GM20431 (cell line): ENCODE data around the gene NKD2.

ENCODE experiments used
- in situ Hi-C: fragments of 300-500 bp; cut with MseI, MboI; formaldehyde crosslinking; loops from one replicate; pipeline ENCODE4 v1.15.0; 2020; ENCODE audit warnings: low sequenced_read_pairs; ENCODE audit not compliant: unreplicated experiment

Gene NKD2

DNA sequence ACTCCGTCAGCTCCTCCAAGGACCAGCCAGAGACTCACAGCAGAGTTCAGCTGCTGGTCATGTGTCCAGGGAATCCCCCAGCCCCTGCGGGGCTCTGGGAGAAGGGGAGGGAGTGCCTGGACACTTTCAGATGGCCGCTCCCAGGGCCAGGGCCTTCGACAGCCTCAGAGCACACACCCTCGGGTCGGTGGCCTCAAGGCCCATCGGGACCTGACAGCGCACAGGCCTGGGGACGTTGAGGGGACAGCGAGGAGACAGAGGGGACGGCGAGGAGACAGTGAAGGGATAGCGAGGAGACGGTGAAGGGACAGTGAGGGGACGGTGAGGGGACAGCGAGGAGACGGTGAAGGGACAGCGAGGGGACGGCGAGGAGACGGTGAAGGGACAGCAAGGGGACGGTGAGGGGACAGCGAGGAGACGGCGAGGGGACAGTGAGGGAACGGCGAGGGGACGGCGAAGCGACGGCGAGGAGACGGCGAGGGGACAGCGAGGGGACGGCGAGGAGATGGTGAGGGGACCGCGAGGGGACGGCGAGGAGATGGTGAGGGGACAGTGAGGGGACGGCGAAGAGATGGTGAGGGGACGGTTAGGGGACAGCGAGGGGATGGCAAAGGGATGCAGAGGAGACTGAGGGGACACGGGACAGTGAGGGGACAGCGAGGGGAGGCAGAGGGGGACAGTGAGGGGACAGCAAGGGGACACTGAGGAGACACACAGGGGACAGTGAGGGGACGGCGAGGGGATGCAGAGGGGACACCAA lies 56.0 kb downstream of the NKD2 start:
- in situ Hi-C loops = no loop called here

DNA sequence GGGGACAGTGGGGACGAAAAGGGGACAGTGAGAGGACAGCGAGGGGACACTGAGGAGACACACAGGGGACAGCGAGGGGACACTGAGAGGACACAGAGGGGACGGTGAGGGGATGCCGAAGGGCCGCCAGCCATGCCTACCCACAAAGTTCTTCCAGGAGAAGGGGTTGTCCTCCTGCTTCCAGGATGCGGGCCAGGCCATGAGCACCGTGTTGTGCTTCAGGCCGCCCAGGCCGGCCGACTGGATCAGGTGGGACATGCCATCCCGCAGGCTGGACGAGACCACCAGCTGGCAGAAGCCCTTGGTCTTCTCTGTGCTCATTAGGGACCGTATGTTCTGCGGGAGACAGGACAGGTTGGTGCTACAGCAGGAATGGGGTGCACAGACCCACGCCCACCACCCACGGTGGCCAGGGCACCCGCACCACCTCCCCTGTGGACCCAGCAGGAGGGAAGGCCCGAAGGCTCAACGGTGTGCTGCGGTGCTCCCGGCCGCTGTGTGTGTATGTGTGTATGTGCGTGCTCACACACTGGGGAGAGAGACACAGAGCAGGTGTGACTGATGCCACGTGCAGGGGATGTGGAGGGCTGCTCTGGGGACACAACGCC lies 56.6 kb downstream of the NKD2 start:
- in situ Hi-C loops = no loop called here

DNA sequence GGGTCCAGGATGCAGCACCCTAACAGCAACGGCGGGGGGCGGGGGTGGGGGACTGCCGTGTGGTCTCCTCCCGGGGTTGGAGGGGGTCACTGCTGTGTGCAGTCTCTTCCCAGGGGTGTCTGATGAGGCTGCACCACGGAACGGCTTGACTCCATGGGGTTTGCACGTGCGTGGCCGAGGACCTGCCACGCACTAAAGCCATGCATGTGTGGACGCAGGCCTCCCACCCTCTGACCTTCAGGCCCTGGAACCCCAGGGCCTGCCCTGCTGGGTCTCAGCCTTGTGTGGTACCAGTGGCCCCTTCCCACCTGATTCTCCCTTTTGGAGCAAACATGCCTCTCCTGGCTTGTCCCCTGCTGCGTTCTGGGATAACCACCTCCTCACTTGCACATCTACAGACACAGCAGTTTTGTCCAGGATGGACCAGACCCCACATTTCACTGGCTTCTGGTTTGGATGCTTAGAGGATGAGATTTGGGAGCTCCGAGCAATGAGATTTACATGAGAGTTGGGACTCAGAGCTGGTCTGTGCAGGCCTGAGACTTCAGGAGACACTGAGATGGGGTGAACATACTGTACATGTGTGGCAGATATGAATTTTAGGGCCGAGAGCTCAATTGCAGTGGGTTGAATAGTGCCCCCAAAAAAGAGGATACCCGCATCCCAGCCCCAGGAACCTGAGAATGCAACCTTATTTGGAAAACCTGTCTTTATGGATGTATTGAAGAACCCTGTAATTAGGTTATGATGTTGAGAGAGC lies 57.5 kb downstream of the NKD2 start:
- in situ Hi-C loops = no loop called here

DNA sequence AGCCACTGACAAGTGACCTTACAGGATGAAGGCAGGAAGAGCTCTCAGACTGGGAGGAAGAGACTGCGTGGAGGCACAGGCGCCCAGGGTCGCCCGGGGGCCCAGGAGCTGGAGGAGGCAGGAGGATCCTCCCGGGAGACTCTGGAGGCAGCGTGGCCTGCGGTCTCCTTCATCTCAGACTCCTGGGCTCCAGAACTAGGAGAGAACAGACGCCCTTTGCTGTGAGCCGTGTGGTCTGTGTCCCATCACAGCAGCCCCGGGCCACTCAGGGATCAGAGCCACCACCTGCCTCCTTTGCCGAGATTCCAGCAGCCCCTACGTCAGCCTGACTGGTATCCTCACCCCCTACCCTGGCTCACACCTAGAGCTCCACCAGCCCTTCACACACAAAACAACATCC lies 58.1 kb downstream of the NKD2 start:
- in situ Hi-C loops = no loop called here

DNA sequence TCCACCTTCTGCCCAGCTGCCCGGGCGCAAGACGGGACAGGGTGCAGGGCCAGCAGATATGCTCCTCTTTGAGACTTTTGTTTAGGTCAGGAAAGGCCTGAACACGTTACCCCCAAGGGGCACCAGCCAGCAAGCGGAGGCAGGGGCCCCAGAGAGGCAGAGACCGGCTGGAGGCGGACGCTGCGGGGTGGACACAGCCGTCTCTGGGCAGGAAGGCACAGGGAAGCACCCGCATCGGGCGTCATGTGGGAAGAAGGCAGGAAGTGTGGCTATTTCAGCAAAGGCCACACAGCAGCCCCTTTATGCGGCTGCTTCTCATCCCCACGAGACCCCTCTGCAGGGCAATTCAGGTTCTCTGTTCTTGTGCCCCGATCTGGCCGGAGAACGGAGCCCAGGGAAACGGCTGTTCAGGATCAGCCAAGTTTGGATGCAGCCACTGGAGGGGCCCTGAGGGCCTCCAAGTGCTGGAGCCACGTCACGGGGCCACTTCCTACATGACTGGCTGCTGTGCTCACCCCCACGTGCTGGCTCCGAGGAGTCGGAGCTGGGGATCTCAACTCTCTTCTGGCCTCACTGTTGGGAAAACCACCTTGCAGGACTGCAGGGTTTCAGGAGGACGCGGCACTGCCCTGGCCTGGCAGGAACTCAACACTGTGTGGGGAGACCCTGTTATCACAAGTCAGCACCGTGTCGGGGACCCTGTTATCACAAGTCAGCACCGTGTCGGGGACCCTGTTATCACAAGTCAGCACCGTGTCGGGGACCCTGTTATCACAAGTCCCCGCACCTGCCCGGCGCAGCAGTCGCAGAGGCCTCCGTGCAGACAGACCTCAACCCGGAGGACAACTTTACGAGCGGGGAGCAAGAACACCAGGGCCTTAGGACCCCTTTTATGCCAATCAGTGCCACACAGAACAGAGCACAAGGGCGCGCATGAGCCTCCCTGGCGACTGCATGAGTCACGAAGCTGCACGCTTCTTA lies 58.8 kb downstream of the NKD2 start:
- in situ Hi-C loops = no loop called here

DNA sequence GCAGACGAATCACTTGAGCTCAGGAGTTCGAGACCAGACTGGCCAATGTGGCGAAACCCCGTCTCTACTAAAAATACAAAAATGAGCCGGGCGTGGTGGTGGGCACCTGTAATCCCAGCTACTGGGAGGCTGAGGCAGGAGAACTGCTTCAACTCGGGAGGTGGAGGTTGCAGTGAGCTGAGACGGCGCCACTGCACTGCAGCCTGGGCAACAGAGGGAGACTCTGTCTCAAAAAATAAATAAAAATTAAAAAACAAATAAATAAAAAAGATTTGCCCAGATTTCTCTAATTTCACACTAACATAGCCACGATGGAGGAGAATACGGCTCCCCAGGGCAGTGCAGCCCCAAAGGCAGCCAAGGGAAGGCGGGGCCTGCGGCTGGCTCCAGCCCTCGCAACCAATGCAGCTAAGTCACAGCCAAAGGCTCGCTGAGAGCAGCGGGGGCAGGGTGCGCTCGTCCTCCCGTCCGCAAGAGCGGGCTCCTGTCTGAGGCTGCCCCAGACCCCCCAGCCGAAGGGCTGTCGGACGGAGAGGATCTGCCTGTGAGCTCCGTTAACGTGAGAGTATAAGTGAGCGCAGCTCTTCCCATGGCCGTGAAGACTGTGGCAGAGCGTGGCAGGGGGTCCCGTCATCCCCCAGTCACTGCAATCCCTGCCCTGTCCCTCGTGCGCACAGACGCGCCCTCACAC lies 59.7 kb downstream of the NKD2 start:
- in situ Hi-C loops = no loop called here

DNA sequence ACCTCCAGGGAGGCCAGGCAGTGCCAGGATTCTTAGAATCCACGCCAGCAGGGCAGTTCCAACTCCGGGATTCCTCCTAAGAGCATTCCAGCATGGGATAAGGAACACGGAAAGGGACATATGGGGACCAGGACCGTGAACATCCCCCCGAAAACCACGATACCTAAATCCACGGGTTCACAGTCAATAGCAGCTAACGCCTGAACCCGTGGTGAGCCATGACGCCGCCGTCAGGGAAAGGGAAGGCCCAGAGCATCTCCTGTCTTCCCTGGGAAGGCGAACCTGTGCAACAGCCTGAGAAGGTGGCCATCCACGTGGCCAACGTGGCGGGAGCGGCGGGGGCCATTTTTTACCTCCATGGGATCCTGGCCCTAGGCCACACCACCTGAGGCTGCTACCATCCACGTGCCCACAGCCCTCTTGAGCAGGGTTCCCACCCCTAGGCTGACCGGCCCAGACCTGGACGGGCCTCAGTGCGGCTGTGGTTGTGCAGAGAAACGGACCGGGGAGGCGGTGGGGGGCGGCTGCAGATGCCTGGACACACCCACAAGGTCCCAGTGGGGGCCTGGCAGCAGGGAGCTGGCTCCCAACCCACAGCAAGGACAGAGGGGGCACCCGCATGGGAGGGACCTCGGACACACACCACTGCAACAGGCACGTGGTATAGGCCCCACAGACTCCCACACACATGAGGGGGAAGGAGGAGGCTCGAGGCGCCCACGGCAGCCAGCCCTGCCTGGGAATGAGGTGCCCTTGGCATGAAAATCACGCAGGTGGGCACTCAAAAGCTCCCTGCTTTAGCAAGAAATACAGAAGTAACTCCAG lies 60.5 kb downstream of the NKD2 start:
- in situ Hi-C loops = no loop called here

DNA sequence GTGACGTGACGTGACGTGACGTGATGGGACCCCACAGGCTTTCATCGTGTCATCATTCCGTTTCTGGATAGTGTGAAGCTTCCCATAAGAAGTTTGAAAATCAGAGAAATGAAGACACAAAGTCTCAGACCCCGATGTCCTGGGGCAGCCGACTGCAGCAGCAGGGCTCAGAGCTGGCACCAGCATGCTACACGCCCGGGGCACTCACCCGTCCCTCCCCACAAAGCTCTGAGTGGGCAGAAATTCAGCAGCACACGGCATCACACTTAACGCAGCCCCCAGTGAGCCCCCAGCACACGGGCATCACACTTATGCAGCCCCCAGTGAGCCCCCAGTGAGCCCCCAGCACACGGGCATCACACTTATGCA lies 61.1 kb downstream of the NKD2 start:
- in situ Hi-C loops = no loop called here

DNA sequence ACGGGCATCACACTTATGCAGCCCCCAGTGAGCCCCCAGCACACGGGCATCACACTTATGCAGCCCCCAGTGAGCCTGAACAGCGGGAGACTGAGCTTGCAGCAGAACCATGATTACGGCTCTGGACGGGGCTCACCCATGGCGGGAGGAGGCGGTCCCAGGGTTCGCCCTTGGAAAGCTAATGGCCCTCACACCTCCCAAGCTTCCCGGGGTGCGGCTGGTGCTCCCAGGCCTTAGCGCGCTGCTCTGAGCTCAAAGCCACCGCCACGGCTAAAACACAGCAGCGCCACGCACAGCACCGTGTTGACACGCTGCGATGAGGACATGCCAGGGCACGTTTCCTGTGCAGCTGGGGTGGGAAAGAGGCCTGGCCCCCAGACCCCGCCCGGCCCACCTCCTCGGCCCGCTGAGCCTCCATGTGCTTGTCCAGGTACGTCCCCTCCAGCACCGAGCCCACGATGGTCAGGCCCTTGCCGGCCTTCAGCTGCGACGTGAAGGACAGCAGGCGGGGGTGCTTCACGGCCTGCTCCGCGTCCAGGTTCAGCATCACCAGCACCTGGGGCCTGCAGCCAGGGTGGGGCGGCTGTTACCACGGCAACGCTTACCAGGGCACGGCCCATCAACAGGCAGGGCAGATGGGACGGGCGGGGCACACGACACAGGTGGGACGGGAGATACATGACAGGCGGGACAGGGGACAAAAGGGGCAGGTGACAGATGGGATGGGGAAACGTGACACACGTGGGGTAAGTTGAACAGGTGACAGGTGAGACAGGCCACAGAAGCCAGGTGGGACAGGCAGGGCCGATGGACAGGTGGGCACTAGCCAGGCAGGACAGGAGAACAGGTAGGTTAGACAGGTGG lies 64.9 kb downstream of the NKD2 start:
- in situ Hi-C loops = no loop called here

DNA sequence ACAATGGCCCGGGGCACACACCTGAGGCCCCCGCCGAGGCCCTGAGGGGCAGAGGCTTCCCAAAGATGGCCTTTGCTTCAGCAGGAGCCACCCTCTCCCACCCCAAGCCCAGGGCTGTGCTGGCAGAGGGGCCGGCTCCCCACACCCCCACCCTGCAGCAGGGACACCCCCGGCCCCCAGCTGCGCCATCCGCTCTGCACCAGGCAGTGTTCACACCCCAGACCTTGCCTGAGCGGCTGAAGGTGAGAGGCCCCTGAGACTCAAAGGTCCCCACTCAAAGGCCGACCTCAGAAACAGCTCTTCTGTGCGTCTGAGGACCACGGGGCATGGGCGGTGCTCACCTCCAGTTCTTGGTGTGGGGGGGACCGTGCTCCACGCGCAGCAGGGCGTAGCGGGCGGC lies 65.6 kb downstream of the NKD2 start:
- in situ Hi-C loops = no loop called here

DNA sequence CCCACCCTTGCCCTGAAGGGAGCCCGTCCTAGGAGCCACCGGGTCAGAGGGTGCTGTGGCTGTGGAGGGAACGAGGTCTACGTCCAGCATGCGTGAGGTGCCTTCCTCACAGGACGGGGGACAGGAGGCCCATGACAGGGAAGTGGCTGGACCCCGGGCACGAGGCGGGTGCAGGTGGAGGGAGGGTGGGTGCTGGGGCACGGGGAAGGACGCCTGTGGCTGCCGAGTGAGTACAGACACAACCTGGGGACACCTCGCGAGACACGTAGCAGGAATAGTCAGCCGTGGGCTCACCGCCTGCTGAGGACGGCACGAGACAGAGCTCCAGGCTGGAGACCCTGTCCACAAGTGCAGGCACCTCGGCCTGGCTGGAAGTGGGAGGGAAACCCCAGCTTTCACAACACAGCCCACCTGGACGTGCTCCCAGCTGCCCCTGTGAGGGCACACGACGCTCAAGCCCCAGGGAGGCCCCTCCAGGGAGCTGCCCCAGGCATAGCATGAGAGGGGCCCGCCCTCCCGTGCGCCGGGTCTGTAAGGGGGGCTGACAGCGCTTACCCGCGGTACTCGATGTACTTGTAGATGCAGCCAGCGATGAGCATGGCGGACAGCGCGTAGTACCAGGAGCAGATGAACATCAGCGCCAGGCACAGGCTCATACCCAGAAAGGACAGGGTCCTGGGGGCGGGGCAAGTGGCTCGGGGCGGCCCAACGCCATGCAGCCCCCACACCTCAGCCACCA lies 66.4 kb downstream of the NKD2 start:
- in situ Hi-C loops = no loop called here

DNA sequence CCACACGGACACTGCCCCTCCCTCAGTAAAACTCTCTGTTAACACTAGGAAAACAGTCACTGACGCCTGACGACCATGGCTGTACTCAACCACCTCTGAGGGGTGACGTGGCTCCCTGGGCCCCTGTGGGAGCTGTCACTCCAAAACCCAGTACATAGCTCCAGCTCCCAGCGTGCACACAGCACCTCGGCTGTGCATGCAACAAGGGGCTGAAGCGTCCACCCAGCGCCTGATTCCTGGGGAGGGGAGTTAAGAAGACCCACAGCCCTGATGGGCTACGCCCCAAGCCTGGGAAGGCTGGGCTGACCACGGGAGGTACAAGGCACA lies 66.9 kb downstream of the NKD2 start:
- in situ Hi-C loops = no loop called here

DNA sequence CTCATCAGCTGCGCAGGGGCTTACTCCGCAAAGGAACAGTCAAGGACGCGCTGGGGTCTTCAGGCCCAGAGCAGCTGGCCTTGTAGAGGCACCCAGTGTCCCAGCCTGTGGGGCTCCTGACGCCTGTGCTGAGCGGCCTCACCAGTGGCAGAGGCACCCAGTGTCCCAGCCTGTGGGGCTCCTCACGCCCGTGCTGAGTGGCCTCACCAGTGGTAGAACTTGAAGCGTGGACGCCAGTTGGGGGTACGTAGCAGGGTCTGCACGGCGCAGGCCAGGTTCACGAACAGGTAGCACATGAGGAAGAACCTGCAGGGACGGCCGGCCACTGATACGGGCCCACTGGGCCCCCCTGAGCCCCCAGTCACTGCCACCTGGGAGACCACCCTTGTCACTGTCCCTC lies 67.3 kb downstream of the NKD2 start:
- in situ Hi-C loops = no loop called here

DNA sequence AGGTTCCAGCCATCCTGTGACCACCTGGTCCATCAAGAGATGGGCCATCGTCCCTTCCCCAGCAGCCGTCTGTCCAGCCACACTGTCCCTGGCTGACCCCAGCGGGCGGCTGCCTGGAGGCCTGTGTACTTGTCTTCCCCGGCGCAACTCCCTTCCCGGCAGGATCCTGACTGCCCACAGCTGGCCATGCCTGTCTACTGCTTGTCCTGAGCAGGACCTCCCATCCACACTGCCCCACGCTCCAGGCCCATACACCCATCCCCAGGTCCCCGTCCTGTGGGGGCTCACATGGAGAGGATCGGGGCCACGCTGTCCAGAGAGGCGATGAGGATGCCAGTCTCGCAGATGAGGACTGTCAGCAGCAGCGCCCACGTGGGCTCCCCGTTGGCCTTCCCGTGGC lies 67.8 kb downstream of the NKD2 start:
- in situ Hi-C loops = no loop called here

DNA sequence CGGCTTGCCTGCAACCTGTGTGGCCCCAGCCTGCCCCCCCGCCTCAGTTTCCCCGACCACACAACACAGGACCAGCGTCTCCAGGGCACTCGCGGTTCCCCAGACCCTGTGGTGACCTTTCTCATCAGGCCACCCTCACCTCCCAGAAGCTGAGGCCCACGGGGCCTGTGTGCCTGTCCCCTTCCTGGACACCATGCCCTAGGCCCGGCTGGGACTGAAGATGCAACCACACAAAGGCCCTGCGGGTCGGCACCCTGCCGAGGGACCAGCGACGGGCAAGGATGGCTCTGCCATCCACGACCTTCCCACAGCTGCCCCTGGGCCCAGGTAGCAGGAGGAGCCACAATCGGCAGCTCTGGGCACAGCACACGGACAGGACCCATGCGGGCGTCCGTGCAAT lies 68.4 kb downstream of the NKD2 start:
- in situ Hi-C loops = no loop called here

DNA sequence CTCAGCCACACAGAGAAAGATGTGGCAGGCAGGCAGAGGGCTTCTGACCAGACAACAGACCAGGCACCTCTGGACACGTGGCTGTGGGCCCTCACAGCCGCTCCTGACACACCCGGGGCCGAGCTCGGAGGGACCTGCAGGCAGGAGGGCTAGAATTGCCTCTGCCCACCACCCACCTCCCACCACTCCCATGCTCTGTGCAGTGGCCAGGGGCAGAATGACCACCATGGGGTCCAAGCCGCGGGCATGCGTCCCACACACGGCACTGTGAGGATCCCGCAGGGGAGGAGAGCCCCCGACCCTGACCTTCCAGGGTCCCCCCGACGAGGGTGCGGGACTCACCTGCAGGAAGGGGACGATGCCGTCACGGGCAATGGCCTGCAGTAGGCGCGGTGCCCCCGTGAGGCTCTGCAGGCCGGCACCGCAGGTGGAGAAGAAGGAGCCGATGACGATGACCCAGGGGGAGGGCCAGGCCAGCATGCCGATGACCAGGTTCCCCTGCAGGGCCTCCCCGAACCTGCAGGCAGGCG lies 69.0 kb downstream of the NKD2 start:
- in situ Hi-C loops = no loop called here

DNA sequence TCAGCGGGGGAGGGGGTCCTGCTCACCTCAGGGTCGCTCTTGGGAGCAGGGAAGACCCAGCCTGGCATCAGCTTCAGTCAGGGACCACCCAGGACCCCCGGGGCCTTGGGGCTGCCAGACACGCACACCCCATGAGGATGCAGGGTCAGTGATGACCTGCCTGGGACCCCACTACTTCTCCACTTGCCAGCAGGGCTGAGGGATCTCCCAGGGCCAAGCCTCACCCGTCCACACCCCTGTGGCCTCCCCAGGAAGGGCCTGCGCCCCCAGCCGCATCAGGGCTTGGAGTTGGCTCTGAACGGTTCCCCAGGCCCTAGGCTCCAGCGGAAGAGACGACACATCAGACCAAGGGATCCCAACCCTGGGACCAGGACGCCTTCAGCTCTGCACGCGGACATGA lies 69.6 kb downstream of the NKD2 start:
- in situ Hi-C loops = no loop called here
